ENCODE results near the gene CREG1.

CREG1 gene

DNA sequence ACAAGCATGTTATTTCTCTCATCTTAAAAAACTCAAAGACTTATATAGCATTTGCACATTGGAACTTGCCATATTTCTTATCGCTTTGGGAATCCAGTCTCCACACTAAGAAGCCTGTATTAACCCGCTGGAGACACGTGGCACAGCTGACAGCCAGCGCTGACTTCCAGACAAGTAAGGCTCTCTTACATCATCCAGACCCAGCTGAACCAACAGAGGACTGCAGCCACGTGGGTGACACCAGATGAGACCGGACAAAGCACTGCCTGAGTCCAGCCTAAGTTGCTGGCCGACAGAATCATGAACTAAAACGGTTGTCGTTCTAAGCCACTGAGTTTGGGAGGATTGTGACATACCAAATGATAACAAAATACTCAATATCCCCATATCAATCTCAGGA, 28.9 kb downstream of the CREG1 start:
- ATAC-seq = no peak
- TF ChIP-seq ESRRG (CRISPR knock-in tag; IDR thresholded peaks at IDR 0.05) (no peak), ZNF70 (CRISPR knock-in tag; IDR thresholded peaks at IDR 0.05) (no peak), ZNF565 (CRISPR knock-in tag; conservative IDR thresholded peaks at IDR 0.05; ENCODE audit: low read depth) (no peak), SNAI2 (CRISPR knock-in tag; IDR thresholded peaks at IDR 0.05) (no peak)
- TF ChIP-seq, protein P1, sequence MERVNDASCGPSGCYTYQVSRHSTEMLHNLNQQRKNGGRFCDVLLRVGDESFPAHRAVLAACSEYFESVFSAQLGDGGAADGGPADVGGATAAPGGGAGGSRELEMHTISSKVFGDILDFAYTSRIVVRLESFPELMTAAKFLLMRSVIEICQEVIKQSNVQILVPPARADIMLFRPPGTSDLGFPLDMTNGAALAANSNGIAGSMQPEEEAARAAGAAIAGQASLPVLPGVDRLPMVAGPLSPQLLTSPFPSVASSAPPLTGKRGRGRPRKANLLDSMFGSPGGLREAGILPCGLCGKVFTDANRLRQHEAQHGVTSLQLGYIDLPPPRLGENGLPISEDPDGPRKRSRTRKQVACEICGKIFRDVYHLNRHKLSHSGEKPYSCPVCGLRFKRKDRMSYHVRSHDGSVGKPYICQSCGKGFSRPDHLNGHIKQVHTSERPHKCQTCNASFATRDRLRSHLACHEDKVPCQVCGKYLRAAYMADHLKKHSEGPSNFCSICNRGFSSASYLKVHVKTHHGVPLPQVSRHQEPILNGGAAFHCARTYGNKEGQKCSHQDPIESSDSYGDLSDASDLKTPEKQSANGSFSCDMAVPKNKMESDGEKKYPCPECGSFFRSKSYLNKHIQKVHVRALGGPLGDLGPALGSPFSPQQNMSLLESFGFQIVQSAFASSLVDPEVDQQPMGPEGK (CRISPR knock-in tag; IDR thresholded peaks at IDR 0.05; ENCODE audit: borderline replicate concordance) = no peak
- TF ChIP-seq, protein P2, sequence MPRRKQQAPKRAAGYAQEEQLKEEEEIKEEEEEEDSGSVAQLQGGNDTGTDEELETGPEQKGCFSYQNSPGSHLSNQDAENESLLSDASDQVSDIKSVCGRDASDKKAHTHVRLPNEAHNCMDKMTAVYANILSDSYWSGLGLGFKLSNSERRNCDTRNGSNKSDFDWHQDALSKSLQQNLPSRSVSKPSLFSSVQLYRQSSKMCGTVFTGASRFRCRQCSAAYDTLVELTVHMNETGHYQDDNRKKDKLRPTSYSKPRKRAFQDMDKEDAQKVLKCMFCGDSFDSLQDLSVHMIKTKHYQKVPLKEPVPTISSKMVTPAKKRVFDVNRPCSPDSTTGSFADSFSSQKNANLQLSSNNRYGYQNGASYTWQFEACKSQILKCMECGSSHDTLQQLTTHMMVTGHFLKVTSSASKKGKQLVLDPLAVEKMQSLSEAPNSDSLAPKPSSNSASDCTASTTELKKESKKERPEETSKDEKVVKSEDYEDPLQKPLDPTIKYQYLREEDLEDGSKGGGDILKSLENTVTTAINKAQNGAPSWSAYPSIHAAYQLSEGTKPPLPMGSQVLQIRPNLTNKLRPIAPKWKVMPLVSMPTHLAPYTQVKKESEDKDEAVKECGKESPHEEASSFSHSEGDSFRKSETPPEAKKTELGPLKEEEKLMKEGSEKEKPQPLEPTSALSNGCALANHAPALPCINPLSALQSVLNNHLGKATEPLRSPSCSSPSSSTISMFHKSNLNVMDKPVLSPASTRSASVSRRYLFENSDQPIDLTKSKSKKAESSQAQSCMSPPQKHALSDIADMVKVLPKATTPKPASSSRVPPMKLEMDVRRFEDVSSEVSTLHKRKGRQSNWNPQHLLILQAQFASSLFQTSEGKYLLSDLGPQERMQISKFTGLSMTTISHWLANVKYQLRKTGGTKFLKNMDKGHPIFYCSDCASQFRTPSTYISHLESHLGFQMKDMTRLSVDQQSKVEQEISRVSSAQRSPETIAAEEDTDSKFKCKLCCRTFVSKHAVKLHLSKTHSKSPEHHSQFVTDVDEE (CRISPR knock-in tag; IDR thresholded peaks at IDR 0.05) = no peak

DNA sequence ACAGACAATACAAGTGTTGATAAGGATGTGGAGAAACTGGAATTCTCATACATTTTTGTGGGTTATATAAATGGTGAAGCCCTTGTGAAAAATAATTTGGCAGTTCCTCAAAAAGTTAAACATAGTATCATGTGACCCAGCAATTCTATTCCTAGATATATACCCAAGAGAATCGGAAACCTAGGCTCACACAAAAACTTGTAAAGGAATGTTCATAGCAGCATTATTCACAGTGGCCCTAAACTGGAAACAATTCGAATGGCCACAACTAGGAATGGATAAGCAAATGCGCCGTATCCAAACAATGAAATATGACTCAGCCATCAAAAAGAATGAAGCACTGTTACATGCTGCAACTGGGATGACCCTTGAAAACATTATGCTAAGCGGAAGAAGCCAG, 31.3 kb downstream of the CREG1 start:
- no peak for ATAC-seq
- no peak for TF ChIP-seq OSR1 (CRISPR knock-in tag; IDR thresholded peaks at IDR 0.05)
- TF ChIP-seq CSDC2 (CRISPR knock-in tag; IDR thresholded peaks at IDR 0.05) = no peak
- TF ChIP-seq RARB (CRISPR knock-in tag; IDR thresholded peaks at IDR 0.05) = no peak
- no peak for TF ChIP-seq ARNTL (CRISPR knock-in tag; IDR thresholded peaks at IDR 0.05; ENCODE audit: borderline replicate concordance, low read depth)
- TF ChIP-seq, protein P1 (CRISPR knock-in tag; IDR thresholded peaks at IDR 0.05; ENCODE audit: borderline replicate concordance) = no peak
- TF ChIP-seq, protein P3, sequence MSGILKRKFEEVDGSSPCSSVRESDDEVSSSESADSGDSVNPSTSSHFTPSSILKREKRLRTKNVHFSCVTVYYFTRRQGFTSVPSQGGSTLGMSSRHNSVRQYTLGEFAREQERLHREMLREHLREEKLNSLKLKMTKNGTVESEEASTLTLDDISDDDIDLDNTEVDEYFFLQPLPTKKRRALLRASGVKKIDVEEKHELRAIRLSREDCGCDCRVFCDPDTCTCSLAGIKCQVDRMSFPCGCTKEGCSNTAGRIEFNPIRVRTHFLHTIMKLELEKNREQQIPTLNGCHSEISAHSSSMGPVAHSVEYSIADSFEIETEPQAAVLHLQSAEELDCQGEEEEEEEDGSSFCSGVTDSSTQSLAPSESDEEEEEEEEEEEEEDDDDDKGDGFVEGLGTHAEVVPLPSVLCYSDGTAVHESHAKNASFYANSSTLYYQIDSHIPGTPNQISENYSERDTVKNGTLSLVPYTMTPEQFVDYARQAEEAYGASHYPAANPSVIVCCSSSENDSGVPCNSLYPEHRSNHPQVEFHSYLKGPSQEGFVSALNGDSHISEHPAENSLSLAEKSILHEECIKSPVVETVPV (CRISPR knock-in tag; IDR thresholded peaks at IDR 0.05) = no peak
- no peak for TF ChIP-seq BACH2 (CRISPR knock-in tag; IDR thresholded peaks at IDR 0.05; ENCODE audit: borderline replicate concordance)
- no peak for TF ChIP-seq ZNF565 (CRISPR knock-in tag; conservative IDR thresholded peaks at IDR 0.05; ENCODE audit: low read depth)
- no peak for TF ChIP-seq SNAI2 (CRISPR knock-in tag; IDR thresholded peaks at IDR 0.05)
- TF ChIP-seq GLIS3 (CRISPR knock-in tag; IDR thresholded peaks at IDR 0.05) = no peak
- no peak for TF ChIP-seq ZFP3 (CRISPR knock-in tag; IDR thresholded peaks at IDR 0.05)

DNA sequence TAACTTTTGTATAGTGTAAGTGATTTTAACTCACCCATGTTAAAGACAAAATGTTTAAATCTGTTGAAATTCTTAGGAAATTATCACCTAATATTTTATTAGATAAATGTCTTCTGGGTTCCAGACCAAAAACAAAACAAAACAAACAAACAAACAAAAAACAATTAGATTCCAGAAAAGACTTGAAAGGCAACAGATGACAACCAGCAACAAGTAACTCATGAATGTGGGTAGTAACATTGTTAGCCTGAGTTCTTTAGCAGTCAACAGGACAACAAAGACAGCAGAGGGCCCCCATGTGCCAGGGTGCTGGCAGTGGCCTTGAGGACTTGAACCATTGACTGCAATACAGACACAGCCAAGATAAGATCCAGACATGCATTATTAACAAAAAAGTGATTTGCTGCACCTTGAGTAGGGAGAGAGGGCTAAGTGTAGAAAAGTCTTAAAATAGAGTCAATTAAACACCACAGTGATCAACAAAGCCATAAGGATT, 32.8 kb downstream of the CREG1 start:
- TF ChIP-seq ZNF8 (CRISPR knock-in tag; IDR thresholded peaks at IDR 0.05) = no peak
- TF ChIP-seq, protein P4, sequence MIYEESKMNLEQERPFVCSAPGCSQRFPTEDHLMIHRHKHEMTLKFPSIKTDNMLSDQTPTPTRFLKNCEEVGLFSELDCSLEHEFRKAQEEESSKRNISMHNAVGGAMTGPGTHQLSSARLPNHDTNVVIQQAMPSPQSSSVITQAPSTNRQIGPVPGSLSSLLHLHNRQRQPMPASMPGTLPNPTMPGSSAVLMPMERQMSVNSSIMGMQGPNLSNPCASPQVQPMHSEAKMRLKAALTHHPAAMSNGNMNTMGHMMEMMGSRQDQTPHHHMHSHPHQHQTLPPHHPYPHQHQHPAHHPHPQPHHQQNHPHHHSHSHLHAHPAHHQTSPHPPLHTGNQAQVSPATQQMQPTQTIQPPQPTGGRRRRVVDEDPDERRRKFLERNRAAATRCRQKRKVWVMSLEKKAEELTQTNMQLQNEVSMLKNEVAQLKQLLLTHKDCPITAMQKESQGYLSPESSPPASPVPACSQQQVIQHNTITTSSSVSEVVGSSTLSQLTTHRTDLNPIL (CRISPR knock-in tag; IDR thresholded peaks at IDR 0.05; ENCODE audit: low read depth) = no peak
- ATAC-seq = no peak

DNA sequence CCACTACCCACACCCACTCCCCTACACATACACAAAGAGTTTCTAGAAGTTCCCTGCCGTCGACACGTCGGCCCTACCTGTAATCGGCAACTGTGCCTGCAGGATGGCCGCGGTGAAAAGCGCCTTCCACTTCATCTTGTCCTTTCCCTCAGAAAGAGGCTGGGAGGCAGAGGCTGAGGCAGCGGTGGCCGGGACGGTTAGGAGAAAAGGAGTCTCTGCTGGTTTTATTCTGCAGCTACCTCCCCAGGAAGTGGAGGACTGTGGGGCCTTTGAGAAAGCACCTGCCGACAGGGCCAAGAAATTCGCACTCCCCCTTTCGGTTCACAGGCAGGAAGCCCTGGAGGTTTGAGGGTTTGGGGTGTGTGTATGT, 35.2 kb downstream of the CREG1 start, which contains the start of gene CD247:
Gene CD247 (minus strand): TSS at position 199 of the 370 bp plus-strand sequence. CDS start 64 bp downstream, at position 135.
- ATAC-seq = no peak
- TF ChIP-seq, protein P5, sequence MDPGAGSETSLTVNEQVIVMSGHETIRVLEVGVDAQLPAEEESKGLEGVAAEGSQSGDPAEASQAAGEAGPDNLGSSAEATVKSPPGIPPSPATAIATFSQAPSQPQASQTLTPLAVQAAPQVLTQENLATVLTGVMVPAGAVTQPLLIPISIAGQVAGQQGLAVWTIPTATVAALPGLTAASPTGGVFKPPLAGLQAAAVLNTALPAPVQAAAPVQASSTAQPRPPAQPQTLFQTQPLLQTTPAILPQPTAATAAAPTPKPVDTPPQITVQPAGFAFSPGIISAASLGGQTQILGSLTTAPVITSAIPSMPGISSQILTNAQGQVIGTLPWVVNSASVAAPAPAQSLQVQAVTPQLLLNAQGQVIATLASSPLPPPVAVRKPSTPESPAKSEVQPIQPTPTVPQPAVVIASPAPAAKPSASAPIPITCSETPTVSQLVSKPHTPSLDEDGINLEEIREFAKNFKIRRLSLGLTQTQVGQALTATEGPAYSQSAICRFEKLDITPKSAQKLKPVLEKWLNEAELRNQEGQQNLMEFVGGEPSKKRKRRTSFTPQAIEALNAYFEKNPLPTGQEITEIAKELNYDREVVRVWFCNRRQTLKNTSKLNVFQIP (CRISPR knock-in tag; IDR thresholded peaks at IDR 0.05; ENCODE audit: borderline replicate concordance, low read depth) = no peak
- no peak for TF ChIP-seq ISL1 (CRISPR knock-in tag; IDR thresholded peaks at IDR 0.05)
- TF ChIP-seq TCF4 (CRISPR knock-in tag; IDR thresholded peaks at IDR 0.05; ENCODE audit: borderline replicate concordance) = no peak
- TF ChIP-seq, protein P3 (CRISPR knock-in tag; IDR thresholded peaks at IDR 0.05) = no peak
- TF ChIP-seq ZNF8 (CRISPR knock-in tag; IDR thresholded peaks at IDR 0.05) = no peak
- no peak for TF ChIP-seq ESRRG (CRISPR knock-in tag; IDR thresholded peaks at IDR 0.05)
- no peak for TF ChIP-seq PPARA (CRISPR knock-in tag; IDR thresholded peaks at IDR 0.05; ENCODE audit: borderline replicate concordance)
- no peak for TF ChIP-seq SNAI2 (CRISPR knock-in tag; IDR thresholded peaks at IDR 0.05)

All from SK-N-SH treated with all-trans-retinoic acid at 6 μM for 48 hours (cell line).